GM10847 (cell line): ENCODE measurements around the gene CDKN2B-AS1.

Experiments
- POLR2A ChIP-seq: IDR thresholded peaks from 2 replicates; pipeline ENCODE4 v1.6.1; 2011; ENCODE audit not compliant: insufficient read length; ENCODE audit errors: extremely low read depth

Gene CDKN2B-AS1

GRCh38 chr9:22158271-22158670 is 163.7 kb downstream of the CDKN2B-AS1 start:
- no peak for TF ChIP-seq POLR2A

GRCh38 chr9:22158927-22159346 is 164.3 kb downstream of the CDKN2B-AS1 start:
- TF ChIP-seq POLR2A: no peak

- TF ChIP-seq POLR2A: no peak
Observed at GRCh38 chr9:22159586-22159985, 165.0 kb downstream of the CDKN2B-AS1 start.

- no peak for TF ChIP-seq POLR2A
Observed at GRCh38 chr9:22160221-22160620, 165.6 kb downstream of the CDKN2B-AS1 start.

GRCh38 chr9:22165144-22165543 is 170.6 kb downstream of the CDKN2B-AS1 start:
- no peak for TF ChIP-seq POLR2A

GRCh38 chr9:22169243-22169642 is 174.7 kb downstream of the CDKN2B-AS1 start:
- no peak for TF ChIP-seq POLR2A

- TF ChIP-seq POLR2A: no peak
Observed at GRCh38 chr9:22169727-22170503, 175.3 kb downstream of the CDKN2B-AS1 start.
